H9 (cell line): ENCODE measurements around the gene NPS. TPM values are rescaled to one million over a fixed set of nuclear protein-coding genes. Genes with fewer than 3 reads are reported as not detected.

Experiments used
- DNase-seq: peaks from one replicate; pipeline ENCODE4 v3.0.0-alpha.2; 2017
- H2AFZ ChIP-seq: one replicate; pipeline ENCODE4 v1.6.1; 2013; ENCODE audit warnings: mild to moderate bottlenecking, low read length, control low read depth, moderate library complexity
- H2AK5ac ChIP-seq: 2 replicates; pipeline ENCODE4 v1.6.1; 2013; ENCODE audit warnings: low read length, control low read depth, mixed read lengths; ENCODE audit not compliant: insufficient read length
- H2BK120ac ChIP-seq: one replicate; pipeline ENCODE4 v1.6.1; 2013; ENCODE audit warnings: low read depth, mild to moderate bottlenecking, low read length, control low read depth, inconsistent platforms; ENCODE audit not compliant: poor library complexity, severe bottlenecking
- H2BK12ac ChIP-seq: 2 replicates; pipeline ENCODE4 v1.6.1; 2013; ENCODE audit warnings: low read length, control low read depth, mixed read lengths, low read depth; ENCODE audit not compliant: insufficient read length
- H2BK15ac ChIP-seq: 2 replicates; pipeline ENCODE4 v1.6.1; 2013; ENCODE audit warnings: low read depth, low read length, control low read depth
- H2BK20ac ChIP-seq: one replicate; pipeline ENCODE4 v1.6.1; 2013; ENCODE audit warnings: low read depth, mild to moderate bottlenecking, low read length, control low read depth, inconsistent platforms; ENCODE audit not compliant: poor library complexity, severe bottlenecking
- H2BK5ac ChIP-seq: 2 replicates; pipeline ENCODE4 v1.6.1; 2013; ENCODE audit warnings: low read length, control low read depth, mixed read lengths; ENCODE audit not compliant: insufficient read length
- H3K14ac ChIP-seq: 2 replicates; pipeline ENCODE4 v1.6.1; 2013; ENCODE audit warnings: low read length, control low read depth; ENCODE audit not compliant: insufficient read depth
- H3K18ac ChIP-seq: 2 replicates; pipeline ENCODE4 v1.6.1; 2013; ENCODE audit warnings: low read depth, mild to moderate bottlenecking, mixed read lengths, low read length, control low read depth; ENCODE audit not compliant: insufficient read length
- H3K23ac ChIP-seq: 2 replicates; pipeline ENCODE4 v1.6.1; 2013; ENCODE audit warnings: low read length, control low read depth, mixed read lengths, low read depth; ENCODE audit not compliant: insufficient read length
- H3K23me2 ChIP-seq: 2 replicates; pipeline ENCODE4 v1.6.1; 2013; ENCODE audit warnings: low read depth, mild to moderate bottlenecking, mixed read lengths, low read length, control low read depth; ENCODE audit not compliant: insufficient read length, poor library complexity, severe bottlenecking
- H3K27ac ChIP-seq: 2 replicates; pipeline ENCODE4 v1.5.1; 2013; ENCODE audit warnings: low read length, control low read depth, mixed read lengths, low read depth; ENCODE audit not compliant: insufficient read length
- H3K27me3 ChIP-seq: 2 replicates; pipeline ENCODE4 v1.6.1; 2013; ENCODE audit warnings: low read length, control low read depth, inconsistent platforms; ENCODE audit not compliant: insufficient read depth
- H3K4ac ChIP-seq: 2 replicates; pipeline ENCODE4 v1.6.1; 2013; ENCODE audit warnings: low read depth, mild to moderate bottlenecking, control low read depth, inconsistent platforms, low read length, moderate library complexity
- H3K4me1 ChIP-seq: 2 replicates; pipeline ENCODE4 v1.6.1; 2013; ENCODE audit warnings: low read length, control low read depth, inconsistent platforms; ENCODE audit not compliant: insufficient read depth
- H3K4me2 ChIP-seq: 2 replicates; pipeline ENCODE4 v1.6.1; 2013; ENCODE audit warnings: low read length, control low read depth, mixed read lengths; ENCODE audit not compliant: insufficient read length, insufficient read depth
- H3K56ac ChIP-seq: 2 replicates; pipeline ENCODE4 v1.6.1; 2013; ENCODE audit warnings: low read depth, mild to moderate bottlenecking, mixed read lengths, low read length, control low read depth; ENCODE audit not compliant: insufficient read length
- H3K79me1 ChIP-seq: 2 replicates; pipeline ENCODE4 v1.6.1; 2013; ENCODE audit warnings: low read depth, mild to moderate bottlenecking, moderate library complexity, low read length, control low read depth, inconsistent platforms; ENCODE audit not compliant: insufficient read depth, poor library complexity, severe bottlenecking
- H3K79me2 ChIP-seq: 2 replicates; pipeline ENCODE4 v1.6.1; 2013; ENCODE audit warnings: low read length, control low read depth, inconsistent platforms; ENCODE audit not compliant: insufficient read depth
- H3K9ac ChIP-seq: 2 replicates; pipeline ENCODE4 v1.6.1; 2013; ENCODE audit warnings: low read length, control low read depth, mixed read lengths; ENCODE audit not compliant: insufficient read length; ENCODE audit errors: extremely low read depth
- H3K9me3 ChIP-seq: one replicate; pipeline ENCODE4 v1.6.1; 2013; ENCODE audit warnings: low read depth, low read length, inconsistent platforms; ENCODE audit not compliant: control insufficient read depth
- H3T11ph ChIP-seq: one replicate; pipeline ENCODE4 v1.6.1; 2013; ENCODE audit warnings: mild to moderate bottlenecking, low read length, control low read depth, inconsistent platforms
- H4K20me1 ChIP-seq: one replicate; pipeline ENCODE4 v1.6.1; 2013; ENCODE audit not compliant: control insufficient read depth, insufficient read length, insufficient read depth
- H4K5ac ChIP-seq: 2 replicates; pipeline ENCODE4 v1.6.1; 2013; ENCODE audit warnings: low read depth, mild to moderate bottlenecking, mixed read lengths, low read length, control low read depth; ENCODE audit not compliant: insufficient read length
- H4K8ac ChIP-seq: replicated peaks from 2 replicates; pipeline ENCODE4 v1.6.1; 2013; ENCODE audit warnings: low read length, control low read depth, mixed read lengths, low read depth; ENCODE audit not compliant: insufficient read length
- H4K91ac ChIP-seq: 2 replicates; pipeline ENCODE4 v1.6.1; 2013; ENCODE audit warnings: low read depth, mild to moderate bottlenecking, moderate library complexity, mixed read lengths, low read length, control low read depth; ENCODE audit not compliant: insufficient read length
- H3K27ac Mint-ChIP-seq, 3 experiments: 2 replicates in 2 of 3; 3 replicates in 1 of 3; pipeline ENCODE4 v1.8.0; 2020 to 2021; ENCODE audit warnings: mixed read lengths in 3 of 3, mild to moderate bottlenecking in 1 of 3, moderate library complexity in 1 of 3
- H3K27me3 Mint-ChIP-seq: 2 replicates; pipeline ENCODE4 v1.8.0; 2021; ENCODE audit warnings: low read depth, mild to moderate bottlenecking, moderate library complexity, mixed read lengths
- H3K36me3 Mint-ChIP-seq, 3 experiments: 2 replicates in 2 of 3; 3 replicates in 1 of 3; pipeline ENCODE4 v1.8.0; 2020 to 2021; ENCODE audit warnings: low read depth in 3 of 3, mixed read lengths in 3 of 3; ENCODE audit not compliant: insufficient read depth in 1 of 3
- H3K4me1 Mint-ChIP-seq, 2 experiments: 2 replicates each; pipeline ENCODE4 v1.8.0; 2020; ENCODE audit warnings: mixed read lengths in 2 of 2
- H3K4me3 Mint-ChIP-seq, 2 experiments: 2 replicates in 1 of 2; 3 replicates in 1 of 2; pipeline ENCODE4 v1.8.0; 2020 to 2021; ENCODE audit warnings: mild to moderate bottlenecking in 2 of 2, mixed read lengths in 2 of 2, moderate library complexity in 1 of 2
- H3K9me3 Mint-ChIP-seq, 2 experiments: 2 replicates in 1 of 2; 3 replicates in 1 of 2; pipeline ENCODE4 v1.8.0; 2020; ENCODE audit warnings: mild to moderate bottlenecking in 2 of 2, mixed read lengths in 2 of 2, moderate library complexity in 1 of 2
- CTCF ChIP-seq: fragments of 200-600 bp; sonication (generic); conservative IDR thresholded peaks from 3 replicates; pipeline ENCODE4 v1.8.0; 2021; ENCODE audit warnings: antibody characterized with exemption, mild to moderate bottlenecking
- WGBS: extraction: QIAGEN DNeasy Blood & Tissue Kit; methylation state at CpG from one replicate; pipeline ENCODE4 v1.1.7; 2013; ENCODE audit warnings: missing lambda C conversion rate, low lambda C conversion rate, mixed read lengths; ENCODE audit not compliant: insufficient read length; ENCODE audit errors: extremely low coverage; 5-methylcytosine and 5-hydroxymethylcytosine counted together
- total RNA-seq: library from RNA; stranded (reverse); gene quantifications from 2 replicates; pipeline ENCODE4 v1.2.1, GENCODE V29; 2021

The NPS gene
- total RNA-seq, 1 experiment from 2014 or later, result not detected

- no peaks in the 10 kb centered on the region for H3K79me1 ChIP-seq
- H4K8ac ChIP-seq, result no peak overlapping the region
- H3K4me3 Mint-ChIP-seq, result no peak overlapping the region
- H3K9me3 ChIP-seq, result no peaks in the 10 kb centered on the region
- H3K36me3 Mint-ChIP-seq, result peaks cover 0 to 5% (median 0%) of the 10 kb centered on the region in 3 experiments; a peak in 2 of 7 replicates
- H2AFZ ChIP-seq, result no peak overlapping the region
- no peak overlapping the region for H3K9ac ChIP-seq
- H4K20me1 ChIP-seq, result no peaks in the 10 kb centered on the region
- H3K23ac ChIP-seq, result no peak overlapping the region
- H3K27me3 ChIP-seq, result no peaks in the 10 kb centered on the region
- H2BK20ac ChIP-seq, result no peak overlapping the region
- no peak overlapping the region for H4K91ac ChIP-seq
- no peak overlapping the region for H3T11ph ChIP-seq
- H4K5ac ChIP-seq, result no peak overlapping the region
- H3K56ac ChIP-seq, result no peak overlapping the region
- no peak overlapping the region for H2BK5ac ChIP-seq
- WGBS, result no CpG with 5 or more reads among the region's 4 CpGs
- no peak overlapping the region for H3K4me2 ChIP-seq
- H3K4me1 Mint-ChIP-seq, result no peaks in the 10 kb centered on the region
- no peak for TF ChIP-seq CTCF
- H3K9me3 Mint-ChIP-seq, result peaks cover 5 to 9% of the 10 kb centered on the region in 2 experiments; a peak in 3 of 5 replicates
- H3K27ac Mint-ChIP-seq, result no peak overlapping the region
- no peak overlapping the region for H2BK120ac ChIP-seq
- H3K4me1 ChIP-seq, result no peaks in the 10 kb centered on the region
- H3K79me2 ChIP-seq, result no peaks in the 10 kb centered on the region
- H2BK15ac ChIP-seq, result no peak overlapping the region
- no peak overlapping the region for H3K27ac ChIP-seq
- H2BK12ac ChIP-seq, result no peak overlapping the region
- peaks cover under 1% of the 10 kb centered on the region for H3K27me3 Mint-ChIP-seq
- no peak overlapping the region for H3K14ac ChIP-seq
- no peaks in the 10 kb centered on the region for H3K23me2 ChIP-seq
- H3K4ac ChIP-seq, result no peak overlapping the region
- no peak overlapping the region for H3K18ac ChIP-seq
- no peak for DNase-seq
- no peak overlapping the region for H2AK5ac ChIP-seq
Observed at GRCh38 chr10:127585519-127586023, 36.5 kb downstream of the NPS start.
